ENCODE data around the gene IL3.

GRCh38 chr5:132081458-132081857, 21.0 kb downstream of the IL3 start:
- TF ChIP-seq POLR2AphosphoS5 (IDR thresholded peaks at IDR 0.05; ENCODE audit: borderline replicate concordance, low read depth, low read length), result no peak
- no peak for TF ChIP-seq EZH2 (IDR thresholded peaks at IDR 0.05)
